NCI-H2029 (cell line): ENCODE measurements around the gene GARIN1A.
"Not testable (repeated sequence)": the region's sequence is repeated elsewhere in the genome, so short reads cannot be mapped to it uniquely, and the experiment has no call there.

Experiments
- DNase-seq: peaks from one replicate; lab custom pipeline; 2025; lab: John Stamatoyannopoulos, UW

Gene GARIN1A

DNA sequence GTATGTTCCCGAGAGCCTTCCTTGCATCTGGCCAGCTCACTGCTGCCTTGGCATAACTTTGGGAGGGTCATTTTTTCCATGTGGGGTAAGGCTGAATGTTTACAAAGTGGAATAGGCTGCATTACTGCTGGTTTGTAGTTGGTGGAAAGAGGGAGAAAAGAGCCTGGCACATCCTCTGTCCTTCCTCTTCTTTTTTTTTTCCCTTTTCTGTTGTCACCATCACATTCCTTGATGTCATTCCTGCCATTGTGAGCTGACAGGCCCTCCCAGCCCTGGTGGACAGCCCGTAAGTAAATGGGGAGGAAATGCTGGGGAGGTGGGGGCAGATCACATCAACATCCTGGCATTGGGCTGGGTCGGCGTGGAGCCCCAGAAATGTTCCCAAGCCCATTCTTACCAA lies at the start of gene GARIN1A:
GARIN1A (plus strand) TSS at position 301 of the 400 bp plus-strand sequence. CDS start 106 bp downstream, outside the sequence.
- DNase-seq: no peak

DNA sequence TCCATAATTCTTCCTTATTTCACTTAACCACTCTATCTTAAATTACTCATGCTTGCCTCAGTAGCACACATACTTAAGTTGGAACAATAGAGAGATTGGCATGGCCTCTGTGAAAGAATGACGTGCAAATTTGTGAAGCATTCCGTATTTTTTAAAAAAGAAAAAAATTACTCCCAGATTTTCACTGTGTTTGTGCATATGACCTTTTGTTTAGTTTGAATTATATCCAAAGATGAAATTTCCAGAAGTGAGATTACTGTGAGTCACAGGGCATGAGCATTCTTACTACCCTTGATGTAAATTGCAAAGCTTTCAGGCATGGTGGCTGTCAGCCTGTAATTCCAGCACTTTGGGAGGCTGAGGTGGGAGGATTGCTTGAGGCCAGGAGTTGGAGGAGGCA lies 45.0 kb upstream of the GARIN1A start:
- not testable (repeated sequence) for DNase-seq

DNA sequence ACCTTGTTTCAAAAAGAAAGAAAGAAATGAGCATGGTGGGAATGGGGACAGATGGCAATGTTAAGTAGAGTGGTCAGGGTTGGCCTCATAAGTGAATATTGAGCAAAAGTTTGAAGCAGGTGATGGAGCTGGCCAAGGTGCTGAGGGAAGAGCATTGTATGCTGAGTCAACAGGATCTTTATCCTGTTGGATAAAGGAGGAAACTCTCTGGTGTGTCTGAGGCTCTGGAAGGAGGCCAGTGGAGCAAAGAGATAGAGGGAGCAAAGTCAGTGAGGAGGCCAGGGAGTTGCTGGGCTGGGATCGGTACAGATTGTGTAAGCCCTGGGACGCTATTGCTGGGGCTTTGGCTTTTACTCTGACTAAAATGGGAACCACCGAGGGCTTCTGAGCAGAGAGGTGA lies 38.2 kb upstream of the GARIN1A start:
- not testable (repeated sequence) for DNase-seq

DNA sequence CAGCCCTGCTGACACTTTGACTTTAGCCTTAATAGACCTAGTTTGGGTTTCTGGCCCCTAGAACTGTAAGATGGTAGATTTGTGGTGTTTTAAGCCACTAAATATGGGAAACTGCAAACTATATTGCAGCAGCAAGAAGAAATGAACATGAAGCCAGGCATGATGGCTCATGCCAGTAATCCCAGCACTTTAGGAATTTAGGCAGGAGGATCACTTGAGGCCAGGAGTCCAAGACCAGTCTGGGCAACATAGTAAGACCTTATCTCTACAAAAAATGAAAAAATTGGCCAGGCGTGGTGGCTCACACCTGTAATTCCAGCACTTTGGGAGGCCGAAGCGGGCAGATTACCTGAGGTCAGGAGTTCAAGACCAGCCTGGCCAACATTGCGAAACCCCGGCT lies 26.9 kb upstream of the GARIN1A start:
- DNase-seq: not testable (repeated sequence)

DNA sequence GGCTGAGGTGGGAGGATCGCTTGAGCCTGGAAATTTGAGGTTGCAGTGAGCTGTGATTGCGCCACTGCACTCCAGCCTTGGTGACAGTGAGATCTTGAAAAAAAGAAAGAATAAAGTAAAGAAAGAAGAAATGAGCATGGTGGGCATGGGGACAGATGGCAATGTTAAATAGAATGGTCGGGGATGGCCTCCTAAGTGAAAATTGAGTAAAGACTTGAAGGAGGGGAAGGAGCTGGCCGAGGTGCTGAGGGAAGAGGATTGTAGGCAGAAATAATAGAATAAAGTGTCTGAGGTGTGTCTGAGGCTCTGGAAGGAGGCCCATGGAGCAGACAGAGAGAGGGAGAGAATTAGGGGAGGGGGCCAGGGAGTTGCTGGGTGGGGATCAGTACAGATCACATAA lies 26.2 kb upstream of the GARIN1A start:
- not testable (repeated sequence) for DNase-seq

DNA sequence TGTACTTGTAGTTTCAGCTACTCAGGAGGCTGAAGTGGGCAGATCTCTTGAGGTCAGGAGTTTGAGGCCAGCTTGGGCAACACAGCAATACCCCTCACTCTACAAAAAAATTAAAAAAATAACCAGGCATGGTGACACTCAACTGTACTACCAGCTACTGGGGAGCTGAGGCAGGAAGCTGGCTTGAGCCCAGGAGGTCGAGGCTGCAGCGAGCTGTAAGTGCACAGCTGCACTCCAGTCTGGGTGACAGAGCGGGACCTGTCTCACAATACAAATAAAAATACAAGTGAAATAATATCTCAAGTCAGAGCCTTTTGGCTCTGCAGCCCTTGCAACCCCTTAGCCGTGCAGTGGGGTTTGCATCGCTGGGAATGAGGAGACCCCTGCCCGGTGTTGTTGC lies 25.2 kb upstream of the GARIN1A start:
- DNase-seq: not testable (repeated sequence)

DNA sequence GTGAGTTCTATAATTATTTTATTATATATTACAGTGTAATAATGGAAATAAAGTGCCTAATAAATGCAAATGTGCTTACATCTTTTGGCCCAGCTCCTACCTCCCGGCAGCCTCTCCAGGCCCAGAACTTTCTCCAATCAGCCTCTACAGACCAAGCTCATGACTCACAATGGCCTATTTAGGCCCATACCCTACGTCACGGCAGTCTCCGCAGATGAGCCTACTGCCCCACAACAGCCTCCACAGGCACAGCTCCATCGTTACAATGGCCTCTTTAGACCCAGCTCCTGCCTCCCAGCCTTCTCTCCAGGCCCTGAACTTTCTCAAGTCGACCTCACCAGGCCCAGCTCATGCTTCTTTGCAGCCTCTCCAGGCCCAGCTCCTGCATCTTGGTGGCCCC lies 21.0 kb upstream of the GARIN1A start:
- DNase-seq: not testable (repeated sequence)

DNA sequence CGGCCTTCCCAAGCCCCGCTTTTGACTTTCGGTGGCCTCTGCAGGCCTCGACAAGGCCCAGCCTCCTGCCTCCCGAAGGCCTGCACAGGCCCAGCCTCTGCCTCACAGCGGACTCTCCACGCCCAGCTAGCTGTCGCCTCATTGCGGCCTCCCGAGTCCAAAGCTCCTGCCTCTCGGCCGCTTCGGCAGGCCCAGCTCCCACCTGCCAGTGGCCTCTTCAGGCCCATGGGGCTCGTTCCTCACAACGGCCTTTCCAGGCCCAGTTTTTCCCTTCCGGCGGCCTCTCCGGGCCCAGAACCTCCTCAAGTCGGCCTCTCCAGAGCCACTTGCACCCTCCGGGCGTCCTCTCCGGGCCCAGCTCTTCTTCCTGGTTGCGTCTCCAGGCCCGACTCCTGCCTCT lies 19.5 kb upstream of the GARIN1A start:
- not testable (repeated sequence) for DNase-seq

DNA sequence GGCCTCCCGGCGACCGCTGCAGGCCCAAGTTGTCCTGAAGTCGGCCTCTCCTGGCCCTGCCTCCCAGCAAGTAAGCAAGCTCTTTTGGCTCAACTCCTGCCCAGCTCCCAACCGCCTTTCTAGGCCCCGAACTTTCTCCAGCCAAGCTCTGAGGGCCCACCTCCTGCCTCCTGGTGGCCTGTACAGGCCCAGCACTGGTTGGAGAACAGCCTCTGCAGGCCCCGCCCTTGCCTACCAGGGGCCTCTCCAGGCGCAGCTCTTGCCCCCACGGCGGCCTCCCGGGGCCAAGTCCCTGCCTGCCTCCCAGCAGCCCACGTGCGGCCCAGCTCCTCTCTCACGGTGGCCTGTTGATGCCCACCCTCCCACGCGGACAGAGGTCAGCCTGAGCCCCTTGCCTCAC lies 18.9 kb upstream of the GARIN1A start:
- DNase-seq: not testable (repeated sequence)

DNA sequence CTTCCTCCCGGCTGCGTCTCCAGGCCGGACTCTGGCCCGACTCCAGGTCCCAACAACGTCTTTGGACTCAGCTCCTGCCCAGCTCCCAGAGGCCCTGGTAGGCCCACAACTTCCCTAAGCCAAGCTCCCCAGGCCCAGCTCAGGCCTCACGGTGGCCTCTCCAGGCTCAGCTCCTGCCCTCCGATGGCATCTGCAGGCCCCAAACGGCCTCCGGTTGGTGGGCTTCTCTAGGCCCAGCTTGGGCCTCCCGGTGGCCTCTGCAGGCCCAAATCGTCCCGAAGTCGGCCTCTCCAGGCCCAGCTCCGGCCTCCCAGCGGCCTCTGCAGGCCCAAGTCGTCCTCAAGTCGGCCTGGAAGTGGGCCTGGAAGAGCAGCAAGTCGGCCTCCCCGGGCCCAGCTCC lies 18.0 kb upstream of the GARIN1A start:
- DNase-seq: not testable (repeated sequence)

DNA sequence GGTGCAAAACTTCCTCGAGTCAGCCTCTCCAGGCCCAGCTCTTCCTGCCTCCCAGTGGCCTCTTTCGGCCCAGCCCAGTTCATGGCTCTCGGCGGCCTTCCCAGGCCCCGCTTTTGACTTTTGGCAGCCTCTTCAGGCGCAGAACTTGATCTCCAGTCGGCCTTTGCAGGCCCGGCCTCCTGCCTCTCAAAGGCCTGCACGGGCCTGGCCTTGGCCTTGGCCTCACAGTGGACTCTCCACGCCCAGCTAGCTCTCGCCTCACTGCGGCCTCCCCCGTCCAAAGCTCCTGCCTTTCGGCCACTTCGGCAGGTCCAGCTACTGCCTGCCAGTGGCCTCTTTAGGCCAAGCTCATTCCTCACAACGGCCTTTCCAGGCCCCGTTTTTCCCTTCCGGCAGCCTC lies 17.6 kb upstream of the GARIN1A start:
- not testable (repeated sequence) for DNase-seq

DNA sequence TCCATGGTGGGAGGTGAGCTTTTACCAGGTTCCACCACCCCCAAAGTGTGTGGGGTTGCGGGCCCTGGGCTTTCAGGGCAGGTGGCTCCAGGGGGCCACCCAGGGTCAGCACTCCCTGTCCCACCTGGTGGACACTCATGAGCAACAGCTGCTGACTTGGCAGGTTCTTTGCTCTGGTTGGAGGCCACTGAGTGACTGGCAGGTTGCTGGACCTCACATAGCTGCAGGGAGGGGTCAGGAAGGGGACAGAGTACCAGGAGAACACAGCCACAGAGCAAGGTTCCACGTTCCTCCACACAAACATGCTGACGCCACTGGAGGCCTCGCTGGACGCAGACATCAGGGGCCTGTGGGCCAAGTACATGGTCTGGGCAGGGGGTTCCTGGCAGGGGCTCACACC lies 13.7 kb upstream of the GARIN1A start:
- not testable (repeated sequence) for DNase-seq

DNA sequence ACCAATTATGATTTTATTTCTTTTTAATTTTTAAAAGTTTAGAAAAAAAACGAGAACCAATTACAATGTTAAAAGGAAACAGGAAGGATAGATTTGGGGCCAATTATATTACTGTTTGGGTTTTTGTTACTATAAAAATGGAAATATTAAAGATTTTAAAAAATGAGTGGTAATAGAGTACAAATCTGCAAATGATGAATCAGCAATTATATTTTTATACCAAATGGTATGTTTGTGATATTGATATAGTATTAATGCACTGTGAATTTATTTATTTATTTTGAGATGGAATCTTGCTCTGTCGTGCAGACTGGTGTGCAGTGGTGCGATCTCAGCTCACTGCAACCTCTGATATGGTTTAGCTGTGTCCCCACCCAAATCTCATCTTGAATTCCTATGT lies 11.5 kb upstream of the GARIN1A start:
- DNase-seq: no peak

DNA sequence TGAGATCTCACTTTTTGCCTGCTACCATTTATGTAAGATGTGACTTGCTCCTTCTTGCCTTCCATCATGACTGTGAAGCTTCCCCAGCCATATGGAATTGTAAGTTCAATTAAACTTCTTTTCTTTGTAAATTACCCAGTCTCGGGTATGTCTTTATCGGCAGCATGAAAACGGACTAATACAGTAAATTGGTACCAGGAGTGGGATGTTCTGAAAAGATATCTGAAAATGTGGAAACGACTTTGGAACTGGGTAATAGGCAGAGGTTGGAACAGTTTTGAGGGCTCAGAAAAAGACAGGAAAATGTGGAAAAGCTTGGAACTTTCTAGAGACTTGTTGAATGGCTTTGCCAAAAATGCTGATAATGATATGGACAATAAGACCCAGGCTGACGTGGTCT lies 10.6 kb upstream of the GARIN1A start:
- DNase-seq: no peak

DNA sequence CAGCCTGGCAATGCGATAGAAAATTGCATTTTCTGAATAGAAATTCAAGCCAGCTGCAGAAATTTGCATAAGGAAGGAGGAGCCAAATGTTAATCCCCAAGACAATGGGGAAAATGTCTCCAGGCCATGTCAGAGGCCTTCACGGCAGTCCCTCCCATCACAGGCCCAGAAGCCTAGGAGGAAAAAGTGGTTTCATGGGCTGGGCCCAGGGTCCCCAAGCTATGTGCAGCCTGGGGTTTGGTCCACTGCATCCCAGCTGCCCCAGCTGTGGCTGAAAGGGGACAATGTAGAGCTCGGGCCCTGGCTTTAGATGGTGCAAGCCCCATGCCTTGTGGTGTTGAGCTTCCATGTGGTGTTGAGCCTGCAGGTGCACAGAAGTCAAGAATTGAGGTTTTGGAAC lies 10.0 kb upstream of the GARIN1A start:
- DNase-seq: no peak

DNA sequence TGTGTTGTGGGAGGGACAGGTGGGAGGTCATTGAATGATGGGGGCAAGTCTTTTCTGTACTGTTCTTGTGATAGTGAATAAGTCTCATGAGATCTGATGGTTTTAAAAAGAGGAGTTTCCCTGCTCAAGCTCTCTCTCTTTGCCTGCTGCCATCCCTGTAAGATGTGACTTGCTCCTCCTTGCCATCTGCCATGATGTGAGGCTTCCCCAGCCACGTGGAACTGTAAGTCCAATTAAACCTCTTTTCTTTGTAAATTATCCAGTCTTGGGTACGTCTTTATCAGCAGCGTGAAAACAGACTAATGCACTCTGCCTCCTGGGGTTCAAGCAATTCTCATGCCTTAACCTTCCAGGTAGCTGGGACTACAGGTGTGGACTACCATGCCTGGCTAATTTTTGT lies 8.9 kb upstream of the GARIN1A start:
- DNase-seq: not testable (repeated sequence)

DNA sequence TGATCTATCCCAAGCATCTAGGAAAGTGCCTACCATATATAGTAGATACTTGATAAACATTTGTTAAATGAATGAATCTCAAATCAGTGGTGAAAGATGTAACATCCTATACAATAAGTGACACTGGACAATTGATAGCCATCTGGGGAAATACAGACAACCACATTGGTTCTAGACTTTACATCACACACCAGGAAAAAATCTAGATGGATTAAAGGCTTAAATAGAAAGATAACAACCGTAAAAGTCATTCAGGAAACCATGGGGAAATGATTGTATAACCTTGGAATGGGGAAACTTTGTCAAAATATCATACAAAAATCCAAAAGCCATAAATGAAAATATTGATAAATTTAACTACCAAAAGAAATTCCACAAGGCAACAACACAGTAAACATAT lies 7.0 kb upstream of the GARIN1A start:
- DNase-seq: no peak

DNA sequence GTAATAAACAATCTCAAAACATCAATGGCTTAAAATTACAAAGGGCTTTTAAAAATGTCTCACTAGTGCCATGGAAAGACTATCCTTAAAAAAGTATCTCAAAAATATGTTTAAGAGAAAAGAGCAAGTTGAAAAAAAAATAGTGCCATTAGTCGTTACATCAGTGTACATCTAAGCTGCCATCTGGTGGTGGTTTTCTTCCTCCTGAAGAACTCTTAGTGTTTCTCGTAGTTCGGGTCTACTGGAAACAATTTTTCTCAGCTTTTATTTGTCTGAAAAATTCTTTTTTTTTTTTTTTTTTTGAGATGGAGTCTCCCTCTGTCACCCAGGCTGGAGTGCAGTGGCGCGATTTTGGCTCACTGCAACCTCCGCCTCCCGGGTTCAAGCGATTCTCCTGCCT lies 5.9 kb upstream of the GARIN1A start:
- DNase-seq: no peak

DNA sequence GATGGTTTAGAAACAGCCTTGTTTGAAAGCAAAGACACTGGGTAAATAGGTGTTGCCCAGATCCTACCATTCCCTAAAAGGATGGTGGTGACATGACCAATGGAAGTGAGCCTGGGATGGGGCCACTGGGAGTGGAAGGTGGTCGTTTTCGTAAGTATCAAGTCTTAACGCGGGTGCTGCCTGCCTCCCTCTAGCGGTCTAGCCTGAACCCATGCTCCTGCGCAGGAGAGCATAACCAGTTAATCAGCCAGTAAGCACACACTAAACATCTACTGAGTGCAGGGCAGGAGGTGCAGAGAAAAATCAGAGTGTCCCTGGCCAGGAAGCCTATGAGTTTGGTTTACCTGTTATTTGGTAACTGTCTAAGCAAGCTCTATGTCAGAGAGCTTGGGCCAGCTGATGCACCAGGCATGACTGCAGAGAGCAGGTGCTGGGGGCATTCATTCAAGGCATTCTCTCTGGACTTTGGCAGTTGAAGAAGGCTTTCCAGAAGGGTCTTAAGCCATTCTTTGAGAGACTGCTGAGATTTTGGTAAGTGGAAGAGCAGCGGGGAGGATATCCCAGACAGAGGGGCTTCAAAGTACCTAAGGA lies 930 bp downstream of the GARIN1A start:
- no peak for DNase-seq

DNA sequence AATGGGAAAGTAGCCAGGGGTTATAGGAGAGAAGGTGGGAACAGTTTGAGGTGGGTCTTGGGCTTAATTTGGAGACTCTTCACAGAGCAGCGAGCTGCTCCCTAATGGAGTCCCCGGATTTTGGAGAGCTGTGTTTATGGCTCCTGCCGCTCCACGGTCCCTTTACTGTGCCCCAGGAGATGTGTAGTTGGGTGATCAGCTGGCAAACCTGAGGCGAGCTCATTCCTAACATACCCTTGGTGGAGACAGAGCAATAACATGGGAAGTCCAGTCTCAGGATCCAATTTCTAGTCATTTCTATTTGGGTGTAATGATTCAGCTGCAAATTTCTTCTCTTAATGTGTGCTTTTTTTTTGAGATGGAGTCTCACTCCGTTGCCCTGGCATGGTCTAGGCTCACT lies 1.5 kb downstream of the GARIN1A start:
- no peak for DNase-seq

DNA sequence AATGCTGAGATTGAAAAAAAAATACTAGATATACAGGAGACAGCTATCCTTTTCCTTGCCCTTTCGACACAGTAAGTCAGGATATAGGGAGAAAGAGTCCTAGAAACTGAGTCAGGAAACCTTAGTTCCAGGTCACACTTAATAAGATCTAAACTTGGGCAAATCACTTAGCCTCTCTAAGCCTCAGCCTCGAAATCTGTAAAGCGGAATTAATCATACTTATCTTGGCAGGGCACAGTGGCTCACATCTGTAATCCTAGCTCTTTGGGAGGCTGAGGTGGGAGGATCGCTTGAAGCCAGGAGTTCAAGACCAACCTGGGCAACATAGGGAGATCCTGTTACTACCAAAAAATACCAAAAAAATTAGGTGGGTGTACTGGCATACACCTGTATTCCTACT lies 4.6 kb downstream of the GARIN1A start:
- DNase-seq: no peak

DNA sequence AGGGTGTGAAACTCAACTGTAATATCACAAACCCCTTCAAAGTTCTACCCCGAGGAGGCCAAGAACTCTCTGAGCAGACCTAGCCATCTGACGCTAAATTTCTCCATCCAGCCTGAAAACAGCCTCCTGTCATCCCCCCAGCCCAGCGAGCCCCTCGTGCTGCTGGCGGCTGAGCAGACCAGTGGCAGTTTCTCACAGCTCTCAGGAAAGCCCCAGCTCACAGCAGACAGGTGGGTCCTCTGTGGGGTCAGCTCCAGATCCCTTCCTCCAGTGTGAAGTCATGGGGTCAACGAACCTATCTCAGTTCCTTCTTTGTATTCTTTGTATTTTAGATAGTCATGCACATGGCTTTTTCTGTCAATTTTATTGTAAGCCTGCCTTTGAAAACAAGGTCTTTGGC lies 7.8 kb downstream of the GARIN1A start:
- no peak for DNase-seq

DNA sequence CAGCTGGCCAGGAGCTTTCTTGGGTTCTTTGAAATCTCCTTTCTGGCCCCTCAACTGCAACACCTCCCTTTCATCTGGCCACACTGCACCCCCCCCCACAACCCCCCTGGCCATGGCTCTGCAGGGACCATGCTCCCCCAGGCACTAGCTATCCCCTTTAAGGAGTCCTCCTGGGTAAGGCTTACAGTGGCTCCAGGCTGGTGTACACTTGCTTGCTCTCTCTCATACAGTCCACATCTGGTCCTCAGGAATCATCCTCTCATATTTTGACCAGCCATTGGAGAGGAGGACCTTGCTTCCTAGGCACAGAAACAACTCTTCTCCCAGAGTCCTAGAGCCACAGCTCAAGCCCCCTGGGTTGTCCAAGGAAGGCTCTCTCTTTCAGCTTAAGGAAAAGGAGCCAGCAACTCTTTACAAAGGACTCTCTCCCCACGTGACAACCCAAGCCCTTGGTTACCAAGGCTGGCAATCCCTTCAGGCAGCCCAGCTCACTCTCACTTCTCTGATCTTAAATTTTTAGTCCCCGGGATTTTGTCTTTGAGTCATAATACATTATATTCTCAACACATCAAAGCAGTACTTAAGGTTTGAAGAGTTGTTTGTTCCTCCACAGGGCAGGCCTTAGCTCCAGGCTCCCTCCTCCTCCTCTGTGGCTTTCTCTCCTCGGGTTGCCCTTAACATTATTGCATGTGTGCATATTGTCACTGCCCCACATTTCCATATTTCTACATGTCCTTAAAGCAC lies 9.9 kb downstream of the GARIN1A start:
- DNase-seq: no peak

DNA sequence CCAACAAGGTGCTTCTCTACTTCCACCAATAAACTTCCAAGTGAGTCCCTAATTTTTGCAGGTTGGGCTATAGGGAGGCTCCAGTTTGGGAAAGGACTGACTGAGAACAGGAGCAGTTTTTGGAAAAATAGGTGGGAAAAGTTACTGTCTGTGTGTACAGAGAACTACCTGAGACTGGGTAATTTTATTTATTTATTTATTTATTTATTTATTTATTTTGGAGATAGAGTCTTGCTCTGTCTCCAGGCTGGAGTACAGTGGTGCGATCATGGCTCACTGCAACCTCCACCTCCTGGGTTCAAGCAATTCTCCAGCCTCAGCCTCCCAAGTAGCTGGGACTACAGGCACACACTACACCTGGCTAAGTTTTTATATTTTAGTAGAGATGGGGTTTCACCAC lies 11.2 kb downstream of the GARIN1A start:
- DNase-seq: not testable (repeated sequence)
